ENCODE measurements around the gene LRRFIP1.

Gene LRRFIP1

GRCh38 chr2:237724811-237725478, 97.6 kb downstream of the LRRFIP1 start:
- no peak for DNase-seq (ENCODE audit: low read depth, low spot score)

DNA sequence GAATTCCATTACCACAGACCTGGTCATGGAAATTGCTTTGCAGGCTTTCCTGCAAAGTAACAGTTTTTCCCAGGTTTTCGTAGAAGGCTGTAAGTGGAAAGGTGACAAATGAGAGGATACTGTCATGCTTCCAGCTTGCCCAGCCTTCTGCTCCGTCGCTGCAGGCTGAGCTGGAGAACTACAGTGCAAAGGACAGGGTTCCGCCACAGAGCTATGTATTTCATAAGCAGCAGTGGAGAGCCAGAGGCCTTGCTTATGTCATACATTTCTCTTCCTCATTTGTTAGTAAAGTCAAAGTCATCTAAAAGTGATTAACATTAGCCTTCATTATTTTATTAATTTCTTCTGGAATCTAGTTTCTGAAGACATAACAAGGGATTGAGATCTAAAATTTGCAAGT, 98.3 kb downstream of the LRRFIP1 start:
- DNase-seq (ENCODE audit: low read depth, low spot score): no peak

GRCh38 chr2:237726401-237726830, 99.0 kb downstream of the LRRFIP1 start:
- DNase-seq (ENCODE audit: low read depth, low spot score): no peak

GRCh38 chr2:237727363-237727762, 100.0 kb downstream of the LRRFIP1 start:
- DNase-seq (ENCODE audit: low read depth, low spot score): no peak

DNA sequence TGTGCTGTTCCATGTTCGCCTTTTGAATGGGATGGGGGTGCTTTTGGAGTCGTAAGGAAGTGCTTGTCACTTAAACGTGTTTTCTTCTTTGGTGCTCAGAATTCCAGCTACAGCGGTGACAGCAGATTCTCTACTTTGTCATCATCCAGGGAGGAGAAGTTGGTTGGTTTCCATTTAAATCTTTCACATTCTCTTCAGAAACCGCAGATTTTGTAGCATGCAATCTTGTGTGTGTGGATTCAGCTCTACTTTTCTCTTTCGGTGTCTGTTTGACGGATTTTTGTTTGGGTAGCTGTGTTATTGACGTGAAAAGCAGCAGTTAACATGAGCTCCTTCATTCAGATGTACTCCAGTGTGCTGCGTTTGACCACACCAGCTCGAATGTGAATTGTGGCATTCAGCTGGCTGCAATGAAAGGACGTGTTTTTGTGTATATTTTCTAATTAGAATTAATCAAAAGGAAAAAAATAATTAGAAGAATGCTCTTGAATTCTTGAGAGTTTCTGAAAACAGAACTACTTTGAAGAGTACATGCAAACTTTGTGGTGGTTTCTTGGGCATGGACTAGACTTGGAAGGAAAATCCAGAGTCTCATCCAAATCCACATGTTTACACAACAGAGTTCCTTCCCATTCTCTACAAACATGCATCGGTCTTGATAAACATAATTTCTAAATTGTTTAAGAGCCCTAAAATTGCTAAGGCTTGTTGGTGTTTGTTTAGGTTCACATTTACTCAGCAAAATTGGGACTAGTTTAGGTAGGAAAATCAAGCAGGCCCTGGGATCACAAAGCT, 102.5 kb downstream of the LRRFIP1 start:
- DNase-seq (ENCODE audit: low read depth, low spot score): no peak

DNA sequence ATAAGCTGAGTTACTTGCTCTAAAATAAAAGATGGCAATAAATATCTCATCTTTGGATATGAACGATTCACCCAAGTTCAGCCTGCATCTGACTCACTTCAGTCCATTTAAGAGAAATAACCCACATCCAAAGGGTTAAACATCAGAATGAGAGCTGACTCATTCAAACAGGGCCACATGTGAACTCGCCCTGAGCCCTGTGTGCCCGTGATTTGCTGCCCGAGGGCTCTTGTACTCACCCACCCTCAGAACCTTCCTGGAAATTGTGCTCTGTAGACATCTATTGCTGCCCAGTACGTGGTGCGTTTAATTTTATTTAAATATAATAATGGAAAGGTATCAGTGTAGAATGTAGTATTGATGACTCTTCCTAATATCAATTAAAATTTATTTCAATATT, 104.3 kb downstream of the LRRFIP1 start:
- DNase-seq (ENCODE audit: low read depth, low spot score): no peak

GRCh38 chr2:237732070-237732469, 104.7 kb downstream of the LRRFIP1 start:
- DNase-seq (ENCODE audit: low read depth, low spot score): no peak

DNA sequence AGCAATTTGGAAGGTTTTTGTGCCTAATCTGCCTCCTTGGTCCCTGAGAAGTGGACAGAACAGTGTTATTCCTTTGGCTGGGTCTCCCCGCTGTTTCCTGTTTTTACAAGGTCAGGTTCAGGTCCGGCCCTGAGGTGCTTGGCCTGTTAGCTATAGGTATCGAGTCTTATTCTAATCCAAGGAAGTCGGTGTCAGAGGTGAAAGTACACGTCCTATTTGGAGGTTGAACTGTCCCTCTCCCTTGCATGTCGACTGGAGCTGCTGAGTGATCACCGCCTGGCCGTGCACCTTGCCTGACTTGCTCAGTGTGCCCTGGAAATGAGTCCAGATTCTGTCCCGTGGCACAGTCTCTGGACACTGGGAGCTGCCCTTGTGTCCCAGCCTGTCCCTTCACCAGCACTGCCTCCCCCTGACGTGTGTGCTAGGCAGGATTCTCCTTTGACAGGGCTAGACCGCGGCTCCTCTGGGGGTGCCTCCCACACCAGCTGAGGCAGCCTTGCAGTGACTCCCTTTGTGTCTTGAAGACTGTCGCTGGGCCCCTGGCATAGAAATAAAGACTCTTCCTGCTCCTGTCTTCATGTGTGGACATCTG, 105.5 kb downstream of the LRRFIP1 start:
- no peak for DNase-seq (ENCODE audit: low read depth, low spot score)

DNA sequence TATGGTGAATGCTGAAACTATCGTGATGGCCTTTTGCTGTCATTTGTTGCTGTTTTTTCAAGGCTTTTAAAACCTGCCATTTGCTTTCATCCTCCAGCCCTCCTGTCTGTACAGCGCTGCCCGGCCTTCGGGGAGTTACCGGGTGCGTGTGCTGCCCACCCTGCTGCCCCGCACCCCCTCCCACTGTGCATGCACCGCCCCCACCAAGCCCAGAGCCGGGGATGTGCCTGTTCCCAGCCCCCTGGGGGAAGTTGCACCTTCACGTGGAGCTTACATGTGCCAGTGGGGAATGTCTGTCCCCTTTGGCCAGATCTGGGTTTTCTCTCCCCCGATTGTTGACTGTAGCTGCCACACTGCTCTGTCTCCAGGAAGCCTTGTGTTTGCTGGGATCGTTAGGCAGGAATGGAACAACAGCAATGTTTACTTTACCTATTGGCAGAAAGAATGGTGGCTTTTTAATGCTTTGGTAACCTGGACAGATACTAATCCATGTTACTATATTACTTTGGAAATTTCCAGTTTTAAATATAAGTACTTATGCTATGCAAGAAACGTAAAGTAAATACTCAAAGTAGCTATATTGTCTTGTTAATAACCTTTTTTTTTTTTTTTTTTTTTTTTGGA, 106.4 kb downstream of the LRRFIP1 start:
- no peak for DNase-seq (ENCODE audit: low read depth, low spot score)

DNA sequence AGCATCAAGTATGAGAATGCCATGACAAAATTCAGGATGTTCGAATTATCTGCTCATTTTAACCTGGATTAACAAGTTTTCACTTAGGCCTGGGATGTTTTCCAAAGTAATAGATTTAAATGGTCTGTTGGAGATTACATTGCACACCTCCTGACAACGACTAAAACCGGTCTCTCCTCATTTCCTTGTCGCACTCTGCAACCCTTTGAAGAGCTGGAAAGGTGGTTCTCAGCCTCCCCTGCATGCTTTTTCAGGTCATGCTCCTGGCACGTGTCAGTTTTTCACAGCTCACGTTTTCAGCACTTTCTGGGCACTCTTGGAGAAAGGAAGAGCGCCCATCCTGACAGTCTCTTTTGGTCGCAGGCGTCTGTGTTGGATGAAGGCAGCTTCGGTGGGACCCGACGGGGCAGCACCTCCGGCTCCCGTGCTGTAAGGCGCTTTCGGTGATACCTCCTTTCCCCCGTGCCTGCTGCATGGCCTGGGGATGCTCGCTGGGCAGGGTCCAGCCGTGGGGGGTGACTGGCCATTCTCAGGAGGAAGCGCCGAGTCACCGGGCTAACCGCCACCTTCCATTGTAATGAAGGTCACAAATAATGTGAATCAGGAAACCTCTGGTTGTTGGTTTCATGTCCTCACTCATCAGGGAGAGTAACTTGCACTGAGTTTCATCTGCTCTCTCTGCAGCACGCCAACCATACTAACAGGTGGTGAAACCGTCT, 107.7 kb downstream of the LRRFIP1 start:
- DNase-seq (ENCODE audit: low read depth, low spot score): no peak

GRCh38 chr2:237735798-237736197, 108.4 kb downstream of the LRRFIP1 start:
- DNase-seq (ENCODE audit: low read depth, low spot score): no peak

- no peak for DNase-seq (ENCODE audit: low read depth, low spot score)
Measured at GRCh38 chr2:237736783-237737182, 109.4 kb downstream of the LRRFIP1 start.

GRCh38 chr2:237737196-237737865, 109.9 kb downstream of the LRRFIP1 start:
- DNase-seq (ENCODE audit: low read depth, low spot score): no peak

GRCh38 chr2:237738255-237738654, 110.9 kb downstream of the LRRFIP1 start:
- DNase-seq (ENCODE audit: low read depth, low spot score): no peak

- no peak for DNase-seq (ENCODE audit: low read depth, low spot score)
Measured at GRCh38 chr2:237739101-237739500, 111.7 kb downstream of the LRRFIP1 start.

DNA sequence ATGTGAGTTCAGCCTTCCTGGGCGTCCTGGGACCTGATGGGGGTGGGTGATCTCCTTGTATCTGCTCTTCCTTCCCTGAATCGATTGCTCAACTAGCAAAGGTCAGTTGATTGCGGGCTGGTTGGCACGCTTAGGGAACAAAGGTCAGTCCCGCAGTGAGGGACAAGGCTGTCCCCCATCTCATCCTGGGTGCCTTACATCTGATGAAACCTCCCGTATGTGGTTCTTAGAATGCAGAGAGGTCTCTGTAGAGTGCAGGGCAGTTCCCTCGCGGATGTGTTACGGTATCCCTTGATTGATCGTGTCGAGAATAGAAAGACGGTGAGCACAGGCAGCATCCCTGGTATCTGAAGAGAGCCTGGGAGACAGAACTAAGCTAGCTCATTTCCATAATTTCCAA, 114.8 kb downstream of the LRRFIP1 start:
- no peak for DNase-seq (ENCODE audit: low read depth, low spot score)

DNA sequence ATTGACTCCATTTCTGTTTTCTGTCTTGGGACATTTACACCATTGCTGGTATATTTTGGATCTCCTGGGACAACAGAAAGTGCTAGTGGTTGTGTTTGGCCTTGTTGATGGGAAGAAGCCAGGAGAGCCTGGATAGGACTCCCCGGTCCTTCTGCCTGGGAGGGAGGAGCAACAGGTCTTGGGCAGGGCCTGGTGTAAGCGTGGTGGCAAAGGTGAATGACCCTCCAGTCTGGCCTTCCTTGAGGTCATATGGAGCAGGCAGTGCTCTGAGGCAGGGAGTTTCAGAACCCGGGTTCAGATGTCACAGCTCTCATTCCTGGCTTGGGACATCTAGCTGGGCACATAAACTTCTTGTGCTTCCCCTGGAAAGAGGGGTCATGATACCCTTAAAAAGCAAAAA, 115.2 kb downstream of the LRRFIP1 start:
- no peak for DNase-seq (ENCODE audit: low read depth, low spot score)

- no peak for DNase-seq (ENCODE audit: low read depth, low spot score)
Measured at GRCh38 chr2:237743024-237743423, 115.6 kb downstream of the LRRFIP1 start.

GRCh38 chr2:237743561-237744269, 116.3 kb downstream of the LRRFIP1 start:
- DNase-seq (ENCODE audit: low read depth, low spot score): no peak

DNA sequence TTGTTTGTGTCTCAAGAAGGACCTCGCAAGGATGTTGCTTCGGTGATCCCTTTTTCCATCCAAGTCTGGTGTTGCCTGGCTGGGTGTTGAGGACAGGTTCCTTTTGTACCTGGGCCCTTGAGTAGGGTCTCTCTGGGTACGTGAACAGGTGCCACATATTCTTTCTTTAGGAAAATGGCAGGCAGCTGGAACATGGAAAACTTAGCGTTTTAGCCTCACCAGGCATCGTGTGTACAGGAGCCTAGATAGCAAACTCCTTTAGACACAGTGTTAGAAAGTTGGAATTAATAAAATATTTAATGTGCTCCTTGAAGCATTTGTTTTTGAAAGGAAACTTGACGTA, 116.9 kb downstream of the LRRFIP1 start:
- no peak for DNase-seq (ENCODE audit: low read depth, low spot score)

Data from activated CD4-positive, CD25-positive, alpha-beta regulatory T cell treated with anti-CD3 and anti-CD28 coated beads, Interleukin-2, amount 50 U/mL, for 16 hours (primary cell).